Measurements from ENCODE around the gene ZNF277.

ZNF277 gene

GRCh38 chr7:112362053-112362650 is 155.7 kb downstream of the ZNF277 start:
- DNase-seq = no peak

- no peak for DNase-seq
Measured at GRCh38 chr7:112362731-112363131, 156.2 kb downstream of the ZNF277 start.

GRCh38 chr7:112364388-112364787 is 157.9 kb downstream of the ZNF277 start:
- DNase-seq = no peak

GRCh38 chr7:112365551-112365950 is 159.1 kb downstream of the ZNF277 start:
- DNase-seq = no peak

- DNase-seq = no peak
Measured at GRCh38 chr7:112366886-112367285, 160.4 kb downstream of the ZNF277 start.

GRCh38 chr7:112370436-112370835 is 163.9 kb downstream of the ZNF277 start:
- no peak for DNase-seq

GRCh38 chr7:112371701-112372100 is 165.2 kb downstream of the ZNF277 start:
- no peak for DNase-seq

- DNase-seq = no peak
Measured at GRCh38 chr7:112372101-112372500, 165.6 kb downstream of the ZNF277 start.

GRCh38 chr7:112377593-112377992 is 171.1 kb downstream of the ZNF277 start:
- DNase-seq = no peak

GRCh38 chr7:112381311-112382091 is 175.0 kb downstream of the ZNF277 start:
- no peak for DNase-seq

- peak in 1 of 2 experiments; percentile 7 for DNase-seq
Measured at GRCh38 chr7:112383671-112384417, 177.3 kb downstream of the ZNF277 start.

GRCh38 chr7:112385516-112385915 is 179.0 kb downstream of the ZNF277 start:
- no peak for DNase-seq

- DNase-seq = no peak
Measured at GRCh38 chr7:112386619-112387018, 180.1 kb downstream of the ZNF277 start.

GRCh38 chr7:112390167-112390566 is 183.7 kb downstream of the ZNF277 start:
- DNase-seq = no peak

GRCh38 chr7:112391079-112391821 is 184.8 kb downstream of the ZNF277 start:
- peak; percentile 29 to 47 for DNase-seq

GRCh38 chr7:112391841-112392286 is 185.4 kb downstream of the ZNF277 start:
- DNase-seq = peak; percentile 60 to 67

All from NCI-H1930 (cell line).